Right cardiac atrium (tissue), 5 donors: Measurements from ENCODE around the gene VWA8. TPM values are rescaled to one million over a fixed set of nuclear protein-coding genes. Genes with fewer than 3 reads are reported as not detected.
"Not testable (repeated sequence)": the region's sequence is repeated elsewhere in the genome, so short reads cannot be mapped to it uniquely, and the experiment has no call there.

Experiments
- ATAC-seq, 2 donors: fragments of 200-7000 bp; cut with Tn5 transposase; one replicate each; pipeline versions ENCODE4 v1.8.0 to v1.9.1; 2020; ENCODE audit warnings: moderate library complexity in 2 of 2, mild to moderate bottlenecking in 1 of 2
- DNase-seq, 3 donors: peaks; one replicate each; pipeline ENCODE4 v3.0.0-alpha.2; 2020
- H3K27ac ChIP-seq: one replicate; pipeline ENCODE4 v1.5.1; 2013; ENCODE audit warnings: mild to moderate bottlenecking, low read length, control low read depth, moderate library complexity
- H3K27me3 ChIP-seq: one replicate; pipeline ENCODE4 v1.6.1; 2013; ENCODE audit not compliant: control insufficient read depth, insufficient read depth
- H3K4me1 ChIP-seq: one replicate; pipeline ENCODE4 v1.6.1; 2013; ENCODE audit warnings: low read length; ENCODE audit not compliant: control insufficient read depth, insufficient read depth
- H3K4me3 ChIP-seq: one replicate; pipeline ENCODE4 v1.5.1; 2013; ENCODE audit warnings: low read length, control low read depth
- H3K9me3 ChIP-seq: one replicate; pipeline ENCODE4 v1.6.1; 2013; ENCODE audit warnings: low read length; ENCODE audit not compliant: control insufficient read depth
- WGBS: extraction: QIAGEN DNeasy Blood & Tissue Kit; methylation state at CpG from one replicate; pipeline ENCODE4 v1.1.7; 2013; 5-methylcytosine and 5-hydroxymethylcytosine counted together
- intact Hi-C, 4 donors: fragments of 100-400 bp; cut with DNase I; formaldehyde crosslinking; loops; one replicate each; pipeline versions ENCODE4 v1.11.0 to v1.14.0; 2022 to 2023
- polyA plus RNA-seq: library from polyadenylated mRNA; stranded (reverse); fragments of 200-250 nt; gene quantifications from one replicate; pipeline ENCODE4 v1.2.3, GENCODE V29; 2013
- total RNA-seq, 4 donors: library from RNA; stranded (reverse); fragmentation: NEBNext Ultra II Directional; extraction: Animal tissue kit (Norgen Biotek cat#: 25700); gene quantifications; one replicate each; pipeline ENCODE4 v1.2.1, GENCODE V29; 2021
- donor health status: healthy with polysubstance abuse.
- donor health status: DM: no; HTN: yes; CAD: no.
- donor health status: DM: no; HTN: no; CAD: no.
- donor health status: DM: no; HTN: yes; CAD: no; lungs with severe emphysema.
- donor health status: DM: yes; HTN: yes; CAD: no.

Gene VWA8
- total and polyA plus RNA-seq, 5 donors, result 11.7 to 41.7 (median 34.0) TPM

DNA sequence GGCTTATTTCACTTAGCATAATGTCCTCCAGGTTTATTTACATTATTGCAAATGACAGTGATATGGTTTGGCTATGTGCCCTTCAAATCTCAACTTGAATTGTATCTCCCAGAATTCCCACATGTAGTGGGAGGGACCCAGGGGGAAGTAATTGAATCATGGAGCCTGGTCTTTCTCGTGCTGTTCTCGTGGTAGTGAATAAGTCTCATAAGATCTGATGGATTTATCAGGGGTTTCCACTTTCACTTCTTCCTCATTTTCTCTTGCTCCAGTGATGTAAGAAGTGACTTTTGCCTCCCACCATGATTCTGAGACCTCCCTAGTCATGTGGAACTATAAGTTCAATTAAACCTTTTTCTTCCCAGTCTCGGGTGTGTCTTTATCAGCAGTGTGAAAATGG is 109.6 kb downstream of the VWA8 start:
- DNase-seq, result no peak
- H3K4me1 ChIP-seq, result no peaks in the 10 kb centered on the region
- intact Hi-C loops, result no loop called here
- H3K4me3 ChIP-seq, result no peak overlapping the region
- no peaks in the 10 kb centered on the region for H3K27me3 ChIP-seq
- WGBS, result 89% methylated on average over 3 of the region's 3 CpGs
- ATAC-seq, result no peak
- no peak overlapping the region for H3K27ac ChIP-seq
- H3K9me3 ChIP-seq, result no peaks in the 10 kb centered on the region

DNA sequence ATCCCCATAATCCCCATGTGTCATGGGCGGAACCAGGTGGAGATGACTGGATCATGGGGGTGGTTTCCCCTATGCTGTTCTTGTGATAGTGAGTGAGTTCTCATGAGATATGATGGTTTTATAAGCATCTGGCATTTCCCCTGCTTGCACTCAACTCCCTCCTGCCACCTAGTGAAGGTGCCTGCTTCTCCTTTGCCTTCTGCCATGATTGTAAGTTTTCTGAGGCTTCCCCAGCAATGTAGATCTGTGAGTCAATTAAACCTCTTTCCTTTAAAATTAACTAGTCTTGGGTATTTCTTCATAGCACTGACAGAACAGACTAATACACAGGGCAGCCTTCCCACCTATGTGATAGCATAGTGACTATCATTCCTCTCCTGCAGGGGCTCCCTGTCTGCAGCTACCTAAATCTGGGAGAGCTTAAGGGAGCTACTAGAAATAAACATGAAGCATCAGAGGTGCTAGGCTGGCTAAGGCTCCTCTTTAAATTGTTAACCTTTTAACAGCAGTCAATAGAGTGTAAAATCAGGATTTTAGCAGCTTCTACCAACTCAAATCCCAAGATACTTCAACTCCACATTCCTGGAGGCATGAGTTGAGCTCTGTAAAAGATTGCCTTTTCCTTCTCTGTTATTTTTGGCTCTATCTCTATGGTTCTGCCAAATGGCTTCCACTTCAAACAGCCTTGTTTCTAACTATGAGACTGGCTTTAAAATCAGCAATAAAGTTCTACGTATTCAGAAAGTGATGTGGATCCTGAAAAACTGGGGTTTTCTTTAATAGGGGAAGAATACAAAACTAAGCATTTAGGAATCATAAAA is 112.3 kb downstream of the VWA8 start:
- intact Hi-C loops, result no loop called here
- peak; percentile 70 to 74 for ATAC-seq
- 68% methylated on average over 2 of the region's 2 CpGs for WGBS
- Histone ChIP-seq H3K9me3 (no peaks in the 10 kb centered on the region), H3K27me3 (no peaks in the 10 kb centered on the region), H3K27ac (no peak overlapping the region), H3K4me1 (no peaks in the 10 kb centered on the region), H3K4me3 (no peak overlapping the region)
- no peak for DNase-seq

DNA sequence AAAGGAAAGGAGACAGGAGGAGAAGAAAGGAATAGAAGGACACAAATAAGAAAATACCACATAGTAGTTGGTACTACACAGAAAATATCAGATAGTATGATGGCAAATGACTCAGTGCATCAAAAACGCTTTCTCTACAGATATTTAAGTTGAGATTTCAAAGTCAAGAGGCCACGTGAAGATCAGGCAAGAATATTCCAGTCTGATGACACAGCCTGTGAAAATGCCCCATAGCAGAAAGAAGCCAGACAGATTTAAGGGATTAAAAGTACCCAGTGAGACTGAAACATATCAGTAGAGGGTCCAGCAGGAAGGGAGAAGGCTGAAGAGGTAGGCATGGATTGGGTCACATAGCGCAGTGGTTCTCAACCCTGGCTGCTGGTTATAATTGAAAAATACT is 113.7 kb downstream of the VWA8 start:
- intact Hi-C loops, result no loop called here
- Histone ChIP-seq H3K27me3 (no peaks in the 10 kb centered on the region), H3K4me1 (no peaks in the 10 kb centered on the region), H3K9me3 (no peaks in the 10 kb centered on the region), H3K27ac (no peak overlapping the region), H3K4me3 (no peak overlapping the region)
- WGBS, result 96% methylated on average over 3 of the region's 3 CpGs
- DNase-seq (no peak), ATAC-seq (no peak)

DNA sequence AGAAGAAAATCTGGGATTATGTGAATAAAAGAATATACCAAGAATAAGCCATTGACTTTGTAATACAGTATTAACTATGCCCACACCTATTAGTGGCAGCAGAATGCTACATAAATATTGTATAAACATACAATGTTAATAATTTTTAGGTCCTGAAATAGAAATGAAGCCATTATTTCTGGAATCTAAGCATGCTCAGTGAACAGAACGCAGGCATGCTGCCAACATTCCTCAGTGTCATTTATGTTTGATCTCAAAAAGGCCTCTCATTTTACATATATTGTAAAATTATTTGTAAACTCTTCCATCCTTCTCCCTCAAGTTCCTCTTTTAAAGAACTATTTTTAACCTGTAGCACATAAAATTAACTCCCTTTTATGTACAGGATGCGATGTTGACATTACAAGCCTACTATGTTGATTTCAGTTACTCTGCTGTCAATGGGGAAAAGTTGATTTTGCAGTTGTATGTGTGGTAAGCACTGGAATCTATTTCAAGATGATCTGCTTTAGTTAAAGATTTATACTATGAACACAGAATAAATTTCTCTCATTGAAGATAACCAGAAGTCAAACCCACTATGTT is 118.8 kb downstream of the VWA8 start:
- Histone ChIP-seq H3K9me3 (no peaks in the 10 kb centered on the region), H3K27ac (no peak overlapping the region), H3K4me3 (no peak overlapping the region), H3K4me1 (peaks cover 1% of the 10 kb centered on the region), H3K27me3 (no peaks in the 10 kb centered on the region)
- 65% methylated on average over 2 of the region's 2 CpGs for WGBS
- intact Hi-C loops, result no loop called here
- no peak for ATAC-seq
- DNase-seq, result no peak

DNA sequence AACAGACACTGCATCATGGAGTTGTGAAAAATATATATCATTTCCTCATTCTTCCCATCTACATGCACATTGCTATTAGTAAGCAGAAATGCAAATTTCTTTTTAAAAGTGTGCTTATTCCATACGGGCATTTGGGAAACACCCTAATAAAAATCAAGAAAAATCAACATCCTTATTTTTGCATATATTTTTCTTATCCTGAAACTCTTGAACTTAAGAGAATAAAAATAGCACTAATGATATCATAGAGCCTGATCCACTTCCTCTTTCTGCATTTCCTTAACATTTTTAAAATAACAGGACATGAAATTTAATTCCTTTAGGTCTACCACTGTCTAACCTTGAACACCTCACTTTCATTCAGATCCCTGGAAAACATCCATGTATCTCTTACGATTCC is 123.3 kb downstream of the VWA8 start:
- WGBS, result 53% methylated on average over 2 of the region's 2 CpGs
- intact Hi-C loops, result no loop called here
- ATAC-seq (no peak), DNase-seq (no peak)
- Histone ChIP-seq H3K4me1 (peaks cover 1% of the 10 kb centered on the region), H3K27me3 (no peaks in the 10 kb centered on the region), H3K4me3 (no peak overlapping the region), H3K27ac (no peak overlapping the region), H3K9me3 (no peaks in the 10 kb centered on the region)

- Histone ChIP-seq H3K4me3 (no peak overlapping the region), H3K27me3 (no peaks in the 10 kb centered on the region), H3K27ac (no peak overlapping the region), H3K9me3 (no peaks in the 10 kb centered on the region), H3K4me1 (peaks cover 1% of the 10 kb centered on the region)
- 86% methylated on average over 2 of the region's 2 CpGs for WGBS
- intact Hi-C loops, result no loop called here
- DNase-seq (no peak), ATAC-seq (no peak)
Observed at GRCh38 chr13:41835871-41836270, 125.0 kb downstream of the VWA8 start.

- 98% methylated on average over 3 of the region's 3 CpGs for WGBS
- H3K9me3 ChIP-seq, ATAC-seq, H3K4me1 ChIP-seq, H3K4me3 ChIP-seq, intact Hi-C loops, H3K27me3 ChIP-seq, H3K27ac ChIP-seq, DNase-seq: not testable (repeated sequence)
Observed at GRCh38 chr13:41834697-41835096, 126.2 kb downstream of the VWA8 start.

DNA sequence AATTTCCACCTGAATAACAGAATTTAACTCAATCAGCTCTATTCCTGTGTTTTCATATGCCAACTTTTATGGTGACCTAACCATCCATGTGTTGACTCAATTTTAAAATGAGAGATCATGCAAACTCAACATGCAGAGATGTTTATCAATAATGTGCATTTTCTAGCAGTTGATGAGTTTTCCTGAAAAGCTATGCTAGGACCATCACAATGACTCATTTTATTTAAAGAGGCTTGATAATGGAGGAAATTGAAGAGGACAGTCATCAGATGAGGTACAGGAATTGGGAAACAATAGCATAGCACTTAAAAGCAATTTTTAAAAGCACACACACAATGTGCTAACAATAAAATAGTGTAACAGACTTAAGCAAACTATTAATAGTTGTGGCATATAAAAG is 127.1 kb downstream of the VWA8 start:
- H3K27ac ChIP-seq, result no peak overlapping the region
- no peak for ATAC-seq
- H3K4me3 ChIP-seq, result no peak overlapping the region

GRCh38 chr13:41833201-41833600 is 127.7 kb downstream of the VWA8 start:
- H3K4me1 ChIP-seq, result no peaks in the 10 kb centered on the region
- DNase-seq, result no peak
- no peak for ATAC-seq
- 98% methylated on average over 7 of the region's 7 CpGs for WGBS
- intact Hi-C loops, result no loop called here
- H3K9me3 ChIP-seq, result no peaks in the 10 kb centered on the region
- H3K27ac ChIP-seq, result no peak overlapping the region
- no peaks in the 10 kb centered on the region for H3K27me3 ChIP-seq
- H3K4me3 ChIP-seq, result no peak overlapping the region

More for the DNA sequence above, 127.1 kb downstream of the VWA8 start:
- DNase-seq, result no peak
- H3K27me3 ChIP-seq, result no peaks in the 10 kb centered on the region
- no peaks in the 10 kb centered on the region for H3K4me1 ChIP-seq
- no peaks in the 10 kb centered on the region for H3K9me3 ChIP-seq
- intact Hi-C loops, result no loop called here

GRCh38 chr13:41827507-41828213 is 133.2 kb downstream of the VWA8 start:
- ATAC-seq, result peak; percentile 47 to 61

GRCh38 chr13:41825691-41826090 is 135.2 kb downstream of the VWA8 start:
- Histone ChIP-seq H3K27ac (no peak overlapping the region), H3K9me3 (no peaks in the 10 kb centered on the region), H3K27me3 (no peaks in the 10 kb centered on the region), H3K4me3 (no peak overlapping the region), H3K4me1 (no peaks in the 10 kb centered on the region)
- intact Hi-C loops, result no loop called here
- DNase-seq (no peak), ATAC-seq (no peak)

More at GRCh38 chr13:41827507-41828213, 133.2 kb downstream of the VWA8 start:
- H3K4me3 ChIP-seq, result no peak overlapping the region
- H3K4me1 ChIP-seq, result no peaks in the 10 kb centered on the region
- intact Hi-C loops, result no loop called here
- H3K27ac ChIP-seq, result no peak overlapping the region
- no peaks in the 10 kb centered on the region for H3K9me3 ChIP-seq
- peak in 1 of 3 donors; percentile 22 for DNase-seq
- H3K27me3 ChIP-seq, result no peaks in the 10 kb centered on the region
- WGBS, result 46% methylated on average over 5 of the region's 5 CpGs
